Mesodermal cell (in vitro differentiated cells): Measurements from ENCODE around the gene ROMO1.
"Not testable (repeated sequence)": the region's sequence is repeated elsewhere in the genome, so short reads cannot be mapped to it uniquely, and the experiment has no call there.

Source experiments
- H3K27ac ChIP-seq: 2 replicates; pipeline ENCODE4 v1.7.0; 2013; ENCODE audit warnings: mild to moderate bottlenecking, low read depth, low read length, moderate library complexity; ENCODE audit not compliant: severe bottlenecking
- H3K36me3 ChIP-seq: 2 replicates; pipeline ENCODE4 v1.7.1; 2013; ENCODE audit warnings: mild to moderate bottlenecking, low read length, moderate library complexity; ENCODE audit not compliant: control insufficient read depth, insufficient read depth
- H3K4me1 ChIP-seq: one replicate; pipeline ENCODE4 v1.7.1; 2013; ENCODE audit warnings: mild to moderate bottlenecking, low read length; ENCODE audit not compliant: insufficient read depth, control insufficient read depth, poor library complexity, severe bottlenecking
- H3K4me3 ChIP-seq: 2 replicates; pipeline ENCODE4 v1.7.0; 2013; ENCODE audit warnings: low read length, control low read depth, mild to moderate bottlenecking; ENCODE audit not compliant: insufficient read depth, poor library complexity, severe bottlenecking; ENCODE audit errors: extremely low read depth
- H3K9me3 ChIP-seq: 2 replicates; pipeline ENCODE4 v1.7.1; 2013; ENCODE audit warnings: mild to moderate bottlenecking, low read length, moderate library complexity; ENCODE audit not compliant: control insufficient read depth
- WGBS, 2 experiments: methylation state at CpG; one replicate each; pipeline ENCODE4 v1.1.5; 2013; ENCODE audit warnings: missing lambda C conversion rate in 2 of 2; ENCODE audit not compliant: insufficient coverage in 2 of 2; 5-methylcytosine and 5-hydroxymethylcytosine counted together

The ROMO1 gene

GRCh38 chr20:35702051-35702823, 3.0 kb downstream of the ROMO1 start:
- Histone ChIP-seq H3K4me1 (no peaks in the 10 kb centered on the region), H3K36me3 (peaks cover 52% of the 10 kb centered on the region), H3K27ac (peak overlapping the region; percentile 50), H3K9me3 (no peaks in the 10 kb centered on the region), H3K4me3 (no peak overlapping the region)
- WGBS, 2 experiments, result 95 to 96% methylated on average over 10 of the region's 12 CpGs

- no peaks in the 10 kb centered on the region for H3K4me1 ChIP-seq
- 80% methylated on average over 1 of the region's 4 CpGs; no CpG with 5 or more reads in 1 of the 2 experiments for WGBS, 2 experiments
- H3K36me3 ChIP-seq, result peaks cover 55% of the 10 kb centered on the region
- H3K27ac ChIP-seq, result peak overlapping the region; percentile 50
- H3K9me3 ChIP-seq, result no peaks in the 10 kb centered on the region
- no peak overlapping the region for H3K4me3 ChIP-seq
These were observed 3.9 kb downstream of the ROMO1 start for GRCh38 chr20:35702824-35703695.

GRCh38 chr20:35704514-35705261, 5.5 kb downstream of the ROMO1 start:
- no peak overlapping the region for H3K27ac ChIP-seq
- H3K9me3 ChIP-seq, result no peaks in the 10 kb centered on the region
- no peak overlapping the region for H3K4me3 ChIP-seq
- peaks cover 55% of the 10 kb centered on the region for H3K36me3 ChIP-seq
- H3K4me1 ChIP-seq, result no peaks in the 10 kb centered on the region
- 100% methylated on average over 1 to 2 of the region's 5 CpGs for WGBS, 2 experiments

GRCh38 chr20:35705894-35706293, 6.7 kb downstream of the ROMO1 start:
- H3K9me3 ChIP-seq, H3K27ac ChIP-seq, H3K4me1 ChIP-seq, H3K4me3 ChIP-seq: not testable (repeated sequence)
- WGBS, 2 experiments, result 96 to 100% methylated on average over 5 to 10 of the region's 11 CpGs
- peaks cover 65% of the 10 kb centered on the region for H3K36me3 ChIP-seq

- not testable (repeated sequence) for H3K27ac ChIP-seq, H3K4me3 ChIP-seq, H3K4me1 ChIP-seq, H3K9me3 ChIP-seq
- WGBS, 2 experiments, result 85 to 93% methylated on average over 7 of the region's 17 CpGs
- peaks cover 75% of the 10 kb centered on the region for H3K36me3 ChIP-seq
These were observed 7.7 kb downstream of the ROMO1 start for GRCh38 chr20:35706591-35707529.

- no peaks in the 10 kb centered on the region for H3K4me1 ChIP-seq
- H3K4me3 ChIP-seq, result no peak overlapping the region
- no peaks in the 10 kb centered on the region for H3K9me3 ChIP-seq
- peaks cover 76% of the 10 kb centered on the region for H3K36me3 ChIP-seq
- WGBS, 2 experiments, result 100% methylated on average over 1 of the region's 1 CpG; no CpG with 5 or more reads in 1 of the 2 experiments
- no peak overlapping the region for H3K27ac ChIP-seq
These were observed 9.3 kb downstream of the ROMO1 start for GRCh38 chr20:35708502-35708901.

GRCh38 chr20:35709259-35709658, 10.1 kb downstream of the ROMO1 start:
- no peaks in the 10 kb centered on the region for H3K4me1 ChIP-seq
- peaks cover 76% of the 10 kb centered on the region for H3K36me3 ChIP-seq
- WGBS, 2 experiments, result no CpG with 5 or more reads among the region's 1 CpG
- H3K9me3 ChIP-seq, result no peaks in the 10 kb centered on the region
- no peak overlapping the region for H3K4me3 ChIP-seq
- H3K27ac ChIP-seq, result no peak overlapping the region

GRCh38 chr20:35710039-35710438, 10.8 kb downstream of the ROMO1 start:
- Histone ChIP-seq H3K4me1 (no peaks in the 10 kb centered on the region), H3K9me3 (no peaks in the 10 kb centered on the region), H3K36me3 (peaks cover 75% of the 10 kb centered on the region), H3K4me3 (no peak overlapping the region), H3K27ac (no peak overlapping the region)

GRCh38 chr20:35710884-35711587, 11.8 kb downstream of the ROMO1 start:
- H3K9me3 ChIP-seq, result no peaks in the 10 kb centered on the region
- no peaks in the 10 kb centered on the region for H3K4me1 ChIP-seq
- peaks cover 75% of the 10 kb centered on the region for H3K36me3 ChIP-seq
- 93% methylated on average over 2 of the region's 6 CpGs; no CpG with 5 or more reads in 1 of the 2 experiments for WGBS, 2 experiments
- no peak overlapping the region for H3K27ac ChIP-seq
- no peak overlapping the region for H3K4me3 ChIP-seq
